DND-41 (cell line): ENCODE measurements around the gene TYK2.

ENCODE experiments used
- CTCF ChIP-seq: IDR thresholded peaks from 2 replicates; pipeline ENCODE4 v1.5.1; 2012; ENCODE audit warnings: borderline replicate concordance, low read length, moderate library complexity, mild to moderate bottlenecking; ENCODE audit not compliant: poor library complexity, severe bottlenecking; ENCODE audit errors: extremely low read depth
- EZH2 ChIP-seq: IDR thresholded peaks from 3 replicates; pipeline ENCODE4 v1.6.1; 2012; ENCODE audit warnings: borderline replicate concordance, low read depth, mild to moderate bottlenecking, moderate library complexity, low read length, inconsistent platforms; ENCODE audit not compliant: severe bottlenecking

GRCh38 chr19:10328558-10329429 lies 51.6 kb downstream of the TYK2 start:
- TF ChIP-seq CTCF (no peak), EZH2 (no peak)
